Measurements from ENCODE around the gene PRDM15.

DNA sequence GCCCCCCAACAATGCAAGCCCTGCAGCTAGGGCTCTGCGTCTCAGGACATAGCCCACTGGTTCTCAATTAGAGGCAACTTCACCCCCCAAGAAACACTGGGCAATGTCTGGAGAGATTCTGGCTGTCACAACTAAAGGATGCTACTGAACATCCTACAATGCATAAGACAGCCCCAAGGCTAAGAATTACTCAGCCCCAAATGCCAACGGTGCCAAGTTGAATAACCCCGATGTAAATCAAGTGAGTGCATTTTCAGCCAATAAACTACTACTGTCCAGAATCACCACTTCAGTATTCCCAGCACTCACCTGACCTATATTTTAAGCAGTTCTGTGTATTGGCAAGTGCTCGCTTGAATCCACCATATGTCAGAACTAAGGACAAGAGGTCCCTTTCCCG is 119.2 kb downstream of the PRDM15 start:
- TF ChIP-seq, protein P1, sequence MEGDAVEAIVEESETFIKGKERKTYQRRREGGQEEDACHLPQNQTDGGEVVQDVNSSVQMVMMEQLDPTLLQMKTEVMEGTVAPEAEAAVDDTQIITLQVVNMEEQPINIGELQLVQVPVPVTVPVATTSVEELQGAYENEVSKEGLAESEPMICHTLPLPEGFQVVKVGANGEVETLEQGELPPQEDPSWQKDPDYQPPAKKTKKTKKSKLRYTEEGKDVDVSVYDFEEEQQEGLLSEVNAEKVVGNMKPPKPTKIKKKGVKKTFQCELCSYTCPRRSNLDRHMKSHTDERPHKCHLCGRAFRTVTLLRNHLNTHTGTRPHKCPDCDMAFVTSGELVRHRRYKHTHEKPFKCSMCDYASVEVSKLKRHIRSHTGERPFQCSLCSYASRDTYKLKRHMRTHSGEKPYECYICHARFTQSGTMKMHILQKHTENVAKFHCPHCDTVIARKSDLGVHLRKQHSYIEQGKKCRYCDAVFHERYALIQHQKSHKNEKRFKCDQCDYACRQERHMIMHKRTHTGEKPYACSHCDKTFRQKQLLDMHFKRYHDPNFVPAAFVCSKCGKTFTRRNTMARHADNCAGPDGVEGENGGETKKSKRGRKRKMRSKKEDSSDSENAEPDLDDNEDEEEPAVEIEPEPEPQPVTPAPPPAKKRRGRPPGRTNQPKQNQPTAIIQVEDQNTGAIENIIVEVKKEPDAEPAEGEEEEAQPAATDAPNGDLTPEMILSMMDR (IDR thresholded peaks at IDR 0.05; ENCODE audit: extremely low read depth in 1 of 2, insufficient read depth in 1 of 2, low read depth in 1 of 2, low read length in 2 of 2), result no peak
- no peak for TF ChIP-seq POLR2AphosphoS5 (IDR thresholded peaks at IDR 0.05; ENCODE audit: insufficient read depth, low read depth, low read length)
- TF ChIP-seq EZH2 (IDR thresholded peaks at IDR 0.05; ENCODE audit: borderline replicate concordance, low read depth, low read length, severe bottlenecking), result no peak
